Measurements from ENCODE around the gene PANK1. TPM values are rescaled to one million over a fixed set of nuclear protein-coding genes. Genes with fewer than 3 reads are reported as not detected.

The PANK1 gene
- total RNA-seq, 1 donor from 2014 or later = 3.8 TPM

GRCh38 chr10:89537364-89537763 is 107.7 kb downstream of the PANK1 start:
- intact Hi-C loops (cut with micrococcal nuclease) = no loop called here

- intact Hi-C loops (cut with micrococcal nuclease) = no loop called here
Observed at GRCh38 chr10:89536013-89536354, 109.1 kb downstream of the PANK1 start.

- intact Hi-C loops (cut with micrococcal nuclease) = no loop called here
Observed at GRCh38 chr10:89535171-89536012, 109.7 kb downstream of the PANK1 start, which contains the start of gene SLC16A12. Gene SLC16A12, minus strand, starts transcription at chr10:89535594. Its CDS starts 73,016 bp downstream, at chr10:89462578.

GRCh38 chr10:89534826-89535166 is 110.2 kb downstream of the PANK1 start:
- intact Hi-C loops (cut with micrococcal nuclease) = no loop called here

Other genes starting within 250 kb of the PANK1 start
- 31.6 and 32.1 TPM in 2 replicates for gene IFIT5, start 230.7 kb downstream of the PANK1 start, total RNA-seq
- not detected in 2 replicates for gene SLC16A12, start 109.6 kb downstream of the PANK1 start, total RNA-seq
- gene KIF20B, start 56.3 kb upstream of the PANK1 start, total RNA-seq = 45.1 and 49.4 TPM in 2 replicates

Measured in T-helper 1 cell treated with Interleukin-12 subunit alpha and Interleukin-12 subunit beta and Interleukin-4 antibody, amounts not matched to agents 30 ng/mL and 1 ng/mL, for 36 hours (primary cell).